Esophagus squamous epithelium (tissue), 4 donors: ENCODE measurements around the gene MYH14.

Source experiments
- POLR2A ChIP-seq, 4 donors: fragments of 450-650 bp; IDR thresholded peaks; one replicate each; pipeline ENCODE4 v1.6.1; 2017; ENCODE audit warnings: antibody characterized with exemption in 4 of 4, mild to moderate bottlenecking in 4 of 4, moderate library complexity in 3 of 4
- TF ChIP-seq, protein P1 (sequence below), 6 experiments: fragments of 450-650 bp in 4 of 6; fragments of 200-600 bp in 2 of 6; sonication (generic) in 2 of 6; IDR thresholded peaks; one replicate each; pipeline ENCODE4 v1.5.1; 2016 to 2019; ENCODE audit warnings: antibody characterized with exemption in 6 of 6, mild to moderate bottlenecking in 4 of 6, moderate library complexity in 4 of 6

DNA sequence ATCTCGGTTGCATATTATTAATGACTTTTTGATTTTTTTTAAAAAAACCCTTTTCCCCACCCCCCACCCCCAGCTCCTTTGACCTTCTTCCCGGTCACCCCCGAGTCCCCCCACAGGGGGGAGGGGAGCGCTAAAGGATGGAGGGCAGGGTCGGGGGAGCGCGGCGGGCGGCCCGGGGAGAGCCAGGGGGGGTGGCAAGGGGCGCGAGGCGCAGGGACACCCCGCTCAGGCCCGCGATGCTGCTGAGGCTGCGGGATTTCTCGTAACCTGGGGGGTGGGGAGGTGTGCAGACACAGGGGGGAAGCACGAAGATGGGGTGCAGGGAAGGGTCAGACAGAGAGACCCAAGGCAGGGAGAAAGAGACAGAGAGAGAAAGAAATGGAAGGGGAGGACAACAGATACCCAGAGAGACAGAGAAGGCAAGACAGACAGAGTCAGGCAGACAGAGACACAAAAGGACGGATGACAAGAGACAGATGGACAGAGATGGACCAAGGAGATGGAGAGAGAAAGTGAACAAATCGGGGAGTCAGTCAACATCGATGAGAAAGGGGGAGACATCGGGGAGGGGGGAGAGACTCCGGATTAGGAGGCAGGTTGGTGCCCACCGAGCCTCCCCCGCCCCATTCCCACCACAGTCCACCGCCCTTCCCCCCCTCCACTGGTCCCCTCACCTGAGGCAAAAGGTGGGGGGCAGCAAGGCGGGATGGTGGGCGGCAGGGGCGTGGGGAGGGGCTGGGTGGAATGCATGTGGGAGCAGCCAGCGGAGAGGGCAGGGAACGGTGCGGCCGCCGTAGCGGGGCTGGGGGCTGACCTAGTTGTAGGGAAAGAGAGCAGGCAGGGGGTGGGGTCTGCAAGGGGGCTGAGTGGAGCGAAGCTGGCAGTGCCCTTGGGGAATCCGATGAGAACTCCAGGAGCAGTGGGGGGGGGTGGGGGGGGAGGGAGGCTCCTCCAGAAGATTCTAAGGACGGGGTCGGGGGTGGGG, 111.6 kb downstream of the MYH14 start:
- TF ChIP-seq, protein P1, sequence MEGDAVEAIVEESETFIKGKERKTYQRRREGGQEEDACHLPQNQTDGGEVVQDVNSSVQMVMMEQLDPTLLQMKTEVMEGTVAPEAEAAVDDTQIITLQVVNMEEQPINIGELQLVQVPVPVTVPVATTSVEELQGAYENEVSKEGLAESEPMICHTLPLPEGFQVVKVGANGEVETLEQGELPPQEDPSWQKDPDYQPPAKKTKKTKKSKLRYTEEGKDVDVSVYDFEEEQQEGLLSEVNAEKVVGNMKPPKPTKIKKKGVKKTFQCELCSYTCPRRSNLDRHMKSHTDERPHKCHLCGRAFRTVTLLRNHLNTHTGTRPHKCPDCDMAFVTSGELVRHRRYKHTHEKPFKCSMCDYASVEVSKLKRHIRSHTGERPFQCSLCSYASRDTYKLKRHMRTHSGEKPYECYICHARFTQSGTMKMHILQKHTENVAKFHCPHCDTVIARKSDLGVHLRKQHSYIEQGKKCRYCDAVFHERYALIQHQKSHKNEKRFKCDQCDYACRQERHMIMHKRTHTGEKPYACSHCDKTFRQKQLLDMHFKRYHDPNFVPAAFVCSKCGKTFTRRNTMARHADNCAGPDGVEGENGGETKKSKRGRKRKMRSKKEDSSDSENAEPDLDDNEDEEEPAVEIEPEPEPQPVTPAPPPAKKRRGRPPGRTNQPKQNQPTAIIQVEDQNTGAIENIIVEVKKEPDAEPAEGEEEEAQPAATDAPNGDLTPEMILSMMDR (IDR thresholded peaks at IDR 0.05): no peak
- no peak for TF ChIP-seq POLR2A (IDR thresholded peaks at IDR 0.05)
